HG03025 (cell line): Measurements from ENCODE around the gene DOHH.
A peak's percentile ranks its signal among the peaks of the same experiment; 100 is the strongest.
"Not testable (repeated sequence)": the region's sequence is repeated elsewhere in the genome, so short reads cannot be mapped to it uniquely, and the experiment has no call there.

ENCODE experiments used
- ATAC-seq: cut with Tn5 transposase; IDR thresholded peaks from one replicate; pipeline ENCODE4 v1.9.1; 2021; ENCODE audit warnings: mild to moderate bottlenecking, moderate library complexity; ENCODE audit not compliant: unreplicated experiment, low FRiP score

DOHH gene

GRCh38 chr19:3520166-3521103 lies 20.0 kb upstream of the DOHH start:
- ATAC-seq: no peak

- ATAC-seq: no peak
Observed at GRCh38 chr19:3519126-3519525, 18.7 kb upstream of the DOHH start.

GRCh38 chr19:3518659-3519058 lies 18.2 kb upstream of the DOHH start:
- ATAC-seq: no peak

- ATAC-seq: no peak
Observed at GRCh38 chr19:3518255-3518654, 17.8 kb upstream of the DOHH start.

DNA sequence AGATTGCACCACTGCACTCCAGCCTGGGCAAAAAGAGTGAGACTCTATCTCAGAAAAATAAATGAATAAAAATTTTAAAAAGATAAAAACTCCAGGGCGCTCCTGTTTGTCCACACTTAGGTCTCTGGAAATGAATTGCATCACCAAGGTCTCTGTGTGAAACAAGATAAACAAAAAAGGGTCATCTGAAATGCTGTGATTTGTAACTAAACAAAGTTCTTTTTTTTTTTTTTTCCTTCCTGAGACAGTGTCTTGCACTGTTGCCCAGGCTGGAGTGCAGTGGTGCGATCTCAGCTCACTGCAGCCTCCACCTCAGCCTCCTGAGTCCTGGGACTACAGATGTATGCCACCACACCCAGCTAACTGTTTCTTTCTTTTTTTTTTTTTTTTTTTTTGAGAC lies 17.2 kb upstream of the DOHH start:
- ATAC-seq: no peak

- no peak for ATAC-seq
Observed at GRCh38 chr19:3516675-3517207, 16.3 kb upstream of the DOHH start.

GRCh38 chr19:3515891-3516422 lies 15.5 kb upstream of the DOHH start:
- no peak for ATAC-seq

DNA sequence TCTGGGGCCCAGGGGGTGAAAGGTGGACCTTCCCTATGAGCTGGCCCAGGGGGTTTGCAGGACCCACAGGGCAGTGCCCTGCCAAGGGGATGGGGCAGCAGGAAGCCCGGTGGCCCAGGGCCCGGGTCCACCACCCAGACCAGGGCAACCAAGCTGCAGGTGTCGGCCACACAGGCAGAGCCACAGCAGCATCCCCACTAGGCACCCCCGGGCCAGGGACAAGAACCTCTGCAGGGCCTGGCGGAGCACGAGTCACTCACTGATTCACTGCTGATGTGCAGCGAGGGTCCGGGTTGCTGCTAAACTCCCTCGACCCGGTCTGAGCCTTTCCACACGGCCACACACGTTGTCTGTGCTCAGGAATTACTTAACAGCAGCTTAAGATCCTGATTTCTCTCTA lies 14.5 kb upstream of the DOHH start:
- ATAC-seq: no peak

GRCh38 chr19:3513229-3514140 lies 13.0 kb upstream of the DOHH start:
- ATAC-seq: no peak

- ATAC-seq: no peak
Observed at GRCh38 chr19:3512562-3513228, 12.2 kb upstream of the DOHH start.

GRCh38 chr19:3511506-3512251 lies 11.2 kb upstream of the DOHH start:
- ATAC-seq: no peak

GRCh38 chr19:3510727-3511126 lies 10.3 kb upstream of the DOHH start:
- no peak for ATAC-seq

DNA sequence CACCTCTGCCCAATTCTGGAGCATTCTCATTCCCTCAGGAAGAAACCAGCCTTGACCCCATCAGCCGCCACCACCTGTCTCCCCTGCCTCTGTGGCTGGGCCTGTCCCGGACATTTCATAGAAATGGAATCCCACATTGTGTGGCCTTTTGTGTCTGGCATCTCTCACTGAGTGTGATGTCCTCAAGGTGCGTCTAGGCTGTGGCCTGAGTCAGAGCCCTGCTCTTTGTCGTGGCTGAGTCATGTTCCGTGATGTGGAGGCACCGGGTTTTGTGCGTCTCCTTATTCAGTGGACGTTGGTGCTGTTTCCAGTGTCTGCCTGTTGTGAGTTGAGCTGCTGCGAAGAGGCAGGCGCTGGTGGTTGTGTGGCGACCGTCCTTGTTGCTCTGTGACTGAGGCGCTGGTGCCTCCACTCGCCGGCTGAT lies 9.1 kb upstream of the DOHH start:
- ATAC-seq: no peak

- no peak for ATAC-seq
Observed at GRCh38 chr19:3508771-3509535, 8.5 kb upstream of the DOHH start.

- ATAC-seq: not testable (repeated sequence)
Observed at GRCh38 chr19:3508121-3508661, 7.7 kb upstream of the DOHH start.

- no peak for ATAC-seq
Observed at GRCh38 chr19:3507371-3508120, 7.1 kb upstream of the DOHH start.

DNA sequence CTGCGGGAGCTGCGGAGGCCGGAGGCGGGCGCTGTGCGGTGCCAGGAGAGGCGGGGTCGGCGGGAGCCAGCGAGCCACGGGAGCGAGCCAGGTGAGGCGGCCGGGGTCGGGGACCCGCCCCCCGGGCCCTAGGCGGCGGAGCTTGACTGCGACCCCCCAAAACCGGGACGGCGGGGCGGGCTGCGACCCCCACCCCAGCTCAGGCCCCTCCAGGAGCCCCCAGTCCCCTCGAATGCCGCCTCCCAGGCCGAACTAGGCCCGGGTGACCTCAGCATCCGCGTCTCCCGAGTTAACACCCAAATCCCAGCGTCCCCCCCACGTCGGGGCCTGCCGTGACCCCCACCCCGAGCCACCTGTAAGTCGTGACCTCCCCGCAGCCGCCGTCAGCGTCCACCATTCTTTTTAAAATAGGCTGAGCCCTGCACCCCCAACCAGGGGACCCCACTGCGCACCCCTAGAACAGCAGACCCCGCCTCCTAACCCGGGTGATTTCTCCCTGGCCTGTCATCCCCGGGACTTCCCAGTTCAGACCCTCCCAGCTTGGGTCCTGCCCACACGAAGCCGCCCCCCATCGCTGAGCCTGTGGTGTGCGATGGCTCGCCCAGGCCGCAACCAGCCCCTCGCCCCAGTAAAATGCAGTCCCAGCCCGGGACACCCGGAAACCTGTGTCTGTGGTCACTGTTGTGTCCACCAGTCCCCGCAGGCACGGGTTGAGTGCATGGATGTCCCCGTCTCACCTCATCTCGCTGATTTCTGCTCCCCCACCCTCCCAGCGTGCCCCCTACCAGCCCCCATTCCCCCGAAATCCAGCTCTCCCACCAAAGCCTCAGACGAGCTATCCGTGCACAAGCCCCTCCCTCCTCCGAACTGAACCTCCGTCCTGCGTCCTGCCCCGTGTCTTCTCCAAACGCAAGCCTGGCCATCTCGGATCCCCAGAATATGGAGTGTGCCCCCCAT lies 6.2 kb upstream of the DOHH start:
- ATAC-seq: peak; percentile 19
